ENCODE results near the gene TBCK.

DNA sequence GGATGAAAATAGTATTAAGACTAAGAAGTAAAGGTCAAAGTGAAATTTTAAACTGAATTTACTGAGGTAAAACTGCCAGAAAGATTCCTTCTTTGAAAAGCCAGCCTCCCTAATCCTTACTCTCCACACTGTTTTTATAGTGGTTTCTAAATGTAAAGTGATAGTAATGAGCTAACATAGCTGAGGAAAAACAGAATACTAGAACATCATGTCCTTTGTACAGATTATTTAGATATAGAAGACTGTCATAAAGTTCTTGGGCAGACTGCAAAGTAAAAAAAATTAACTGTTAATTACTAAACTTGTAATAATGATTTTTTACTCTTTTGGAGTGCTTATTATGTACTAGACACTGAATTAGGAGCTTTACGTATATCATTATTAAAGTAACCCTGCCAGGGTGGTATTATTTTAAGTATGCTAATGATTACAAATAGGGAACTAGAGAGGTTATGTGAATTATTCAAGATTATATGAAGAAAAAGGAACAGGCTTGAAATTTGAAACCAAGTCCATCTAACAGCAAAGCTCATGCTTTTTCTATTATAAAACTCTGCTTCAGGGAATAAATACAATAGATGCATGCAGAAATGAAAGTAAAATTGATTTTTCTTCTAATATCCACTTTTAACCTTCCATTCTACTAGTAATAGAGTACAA lies 150.5 kb downstream of the TBCK start:
- TF ChIP-seq FOXP2 (optimal IDR thresholded peaks at IDR 0.05; ENCODE audit: control extremely low read depth, extremely low read length, insufficient read depth): no peak
- no peak for TF ChIP-seq EZH2 (IDR thresholded peaks at IDR 0.05)

All from SK-N-MC (cell line).